Measurements from ENCODE around the gene OR5H15. TPM values are rescaled to one million over a fixed set of nuclear protein-coding genes. Genes with fewer than 3 reads are reported as not detected.
"Not testable (repeated sequence)": the region's sequence is repeated elsewhere in the genome, so short reads cannot be mapped to it uniquely, and the experiment has no call there.

OR5H15 gene
- total and polyA plus RNA-seq, 2 donors (not counting 1 experiment from before 2014, with no cell fraction given), result not detected

DNA sequence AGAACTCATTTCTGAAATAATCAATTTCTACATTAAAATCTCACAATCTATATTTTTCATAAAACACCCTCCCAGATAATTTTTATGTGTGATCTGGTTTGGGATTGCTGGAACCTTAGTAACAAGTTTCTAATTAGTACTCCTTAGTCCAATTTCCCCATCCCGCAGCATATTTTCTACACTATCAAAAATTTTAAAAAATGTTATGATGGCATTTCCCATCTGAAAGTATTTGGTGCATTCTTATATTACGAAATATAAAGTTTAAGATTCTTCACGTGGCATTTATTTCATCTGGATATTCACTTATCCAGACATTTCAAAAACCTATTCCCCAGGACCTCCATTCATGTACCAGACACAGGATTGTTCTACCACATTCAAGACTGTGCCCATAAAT, 17.7 kb upstream of the OR5H15 start:
- ChIA-PET POLR2A (no interaction called here), CTCF (no interaction called here)
- no peaks in the 10 kb centered on the region for H3K27me3 Mint-ChIP-seq
- no CpG with 5 or more reads among the region's 3 CpGs for WGBS (ENCODE audit: insufficient coverage)
- no peak overlapping the region for H3K27ac Mint-ChIP-seq
- ATAC-seq (ENCODE audit: low read depth), result no peak
- H3K4me3 ChIP-seq (ENCODE audit: control extremely low read depth in 1 of 5, extremely low read depth in 1 of 5, insufficient read depth in 1 of 5, low read depth in 2 of 5, low read length in 4 of 5), result no peak overlapping the region
- no peak overlapping the region for H3K4me2 ChIP-seq (replicated peaks; ENCODE audit: low read depth, low read length, poor library complexity, severe bottlenecking)
- no peaks in the 10 kb centered on the region for H3K4me1 Mint-ChIP-seq
- H3K4me3 Mint-ChIP-seq, result no peak overlapping the region
- H3K4me1 ChIP-seq (ENCODE audit: control insufficient read depth in 2 of 2, insufficient read depth in 2 of 2, low read length in 2 of 2), result no peaks in the 10 kb centered on the region
- no peak for DNase-seq
- no peak overlapping the region for H3K9ac ChIP-seq (ENCODE audit: low read length)
- H3K79me2 ChIP-seq (ENCODE audit: control insufficient read depth, insufficient read depth, low read length), result no peaks in the 10 kb centered on the region
- H4K20me1 ChIP-seq (ENCODE audit: control insufficient read depth, insufficient read depth, low read length, poor library complexity, severe bottlenecking), result no peaks in the 10 kb centered on the region
- no peaks in the 10 kb centered on the region for H3K36me3 ChIP-seq (replicated peaks in 1 of 2; ENCODE audit: control extremely low read depth in 1 of 2, control insufficient read depth in 1 of 2, extremely low read depth in 1 of 2, insufficient read depth in 2 of 2, low read length in 1 of 2)
- no peak overlapping the region for H2AFZ ChIP-seq (ENCODE audit: insufficient read depth, low read depth, low read length, poor library complexity, severe bottlenecking)
- H3K9me3 Mint-ChIP-seq (ENCODE audit: insufficient read depth), result no peaks in the 10 kb centered on the region
- H3K27ac ChIP-seq (ENCODE audit: low read length in 2 of 2), result no peak overlapping the region
- no peaks in the 10 kb centered on the region for H3K27me3 ChIP-seq (replicated peaks in 1 of 4; ENCODE audit: control extremely low read depth in 1 of 4, control insufficient read depth in 3 of 4, insufficient read depth in 4 of 4, low read length in 3 of 4)
- intact Hi-C loops (cut with micrococcal nuclease), result no loop called here
- TF ChIP-seq EZH2 (IDR thresholded peaks at IDR 0.05; ENCODE audit: borderline replicate concordance, insufficient read depth, low read depth, low read length, poor library complexity, severe bottlenecking), result no peak
- peaks cover 0 to 1% (median 0%) of the 10 kb centered on the region in 3 donors for H3K9me3 ChIP-seq (ENCODE audit: control extremely low read depth in 1 of 3, control insufficient read depth in 2 of 3, insufficient read depth in 1 of 3, low read length in 2 of 3)

DNA sequence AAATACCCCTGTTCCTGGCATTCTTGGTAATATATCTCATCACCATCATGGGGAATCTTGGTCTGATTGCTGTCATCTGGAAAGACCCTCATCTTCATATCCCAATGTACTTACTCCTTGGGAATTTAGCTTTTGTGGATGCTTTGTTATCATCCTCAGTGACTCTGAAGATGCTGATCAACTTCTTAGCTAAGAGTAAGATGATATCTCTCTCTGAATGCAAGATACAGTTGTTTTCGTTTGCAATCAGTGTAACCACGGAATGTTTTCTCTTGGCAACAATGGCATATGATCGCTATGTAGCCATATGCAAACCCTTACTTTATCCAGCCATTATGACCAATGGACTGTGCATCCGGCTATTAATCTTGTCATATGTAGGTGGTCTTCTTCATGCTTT, 17.0 kb upstream of the OR5H15 start:
- H3K4me1 Mint-ChIP-seq; CTCF ChIA-PET; H3K4me1 ChIP-seq (ENCODE audit: control insufficient read depth in 2 of 2, insufficient read depth in 2 of 2, low read length in 2 of 2); H4K20me1 ChIP-seq (ENCODE audit: control insufficient read depth, insufficient read depth, low read length, poor library complexity, severe bottlenecking); H3K9ac ChIP-seq (ENCODE audit: low read length); H3K4me2 ChIP-seq (replicated peaks; ENCODE audit: low read depth, low read length, poor library complexity, severe bottlenecking); H3K4me3 Mint-ChIP-seq; H3K79me2 ChIP-seq (ENCODE audit: control insufficient read depth, insufficient read depth, low read length); H3K9me3 Mint-ChIP-seq (ENCODE audit: insufficient read depth); H3K27ac ChIP-seq (ENCODE audit: low read length in 2 of 2); H3K4me3 ChIP-seq (ENCODE audit: control extremely low read depth in 1 of 5, extremely low read depth in 1 of 5, insufficient read depth in 1 of 5, low read depth in 2 of 5, low read length in 4 of 5); H3K27ac Mint-ChIP-seq; DNase-seq; H3K9me3 ChIP-seq (ENCODE audit: control extremely low read depth in 1 of 3, control insufficient read depth in 2 of 3, insufficient read depth in 1 of 3, low read length in 2 of 3); H3K27me3 ChIP-seq (replicated peaks in 1 of 4; ENCODE audit: control extremely low read depth in 1 of 4, control insufficient read depth in 3 of 4, insufficient read depth in 4 of 4, low read length in 3 of 4); H3K36me3 ChIP-seq (replicated peaks in 1 of 2; ENCODE audit: control extremely low read depth in 1 of 2, control insufficient read depth in 1 of 2, extremely low read depth in 1 of 2, insufficient read depth in 2 of 2, low read length in 1 of 2); intact Hi-C loops (cut with micrococcal nuclease); ATAC-seq (ENCODE audit: low read depth); POLR2A ChIA-PET; H2AFZ ChIP-seq (ENCODE audit: insufficient read depth, low read depth, low read length, poor library complexity, severe bottlenecking); H3K27me3 Mint-ChIP-seq: not testable (repeated sequence)
- no CpG with 5 or more reads among the region's 4 CpGs for WGBS (ENCODE audit: insufficient coverage)

Data from B cell (primary cell).